ENCODE data around the gene AHSG.

The AHSG gene

DNA sequence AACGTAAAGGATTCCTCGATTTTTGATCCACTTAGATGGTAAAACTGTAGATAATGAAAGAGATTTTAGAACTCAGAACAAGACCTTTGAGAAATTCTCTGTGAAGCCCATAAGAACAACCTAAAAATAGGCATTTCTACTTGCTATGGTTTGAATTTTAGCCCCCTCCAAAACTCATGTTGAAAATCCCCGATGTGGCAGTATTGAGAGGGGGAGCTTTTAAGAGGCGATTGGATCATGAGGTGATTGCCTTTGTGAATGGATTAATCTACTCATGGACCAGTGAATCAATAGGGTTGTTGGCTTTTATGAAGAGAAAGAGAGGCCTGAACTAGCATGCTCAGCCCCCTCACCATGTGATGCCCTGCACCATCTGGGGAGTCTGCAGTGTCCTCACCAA, 20.2 kb upstream of the AHSG start:
- no peak for DNase-seq

DNA sequence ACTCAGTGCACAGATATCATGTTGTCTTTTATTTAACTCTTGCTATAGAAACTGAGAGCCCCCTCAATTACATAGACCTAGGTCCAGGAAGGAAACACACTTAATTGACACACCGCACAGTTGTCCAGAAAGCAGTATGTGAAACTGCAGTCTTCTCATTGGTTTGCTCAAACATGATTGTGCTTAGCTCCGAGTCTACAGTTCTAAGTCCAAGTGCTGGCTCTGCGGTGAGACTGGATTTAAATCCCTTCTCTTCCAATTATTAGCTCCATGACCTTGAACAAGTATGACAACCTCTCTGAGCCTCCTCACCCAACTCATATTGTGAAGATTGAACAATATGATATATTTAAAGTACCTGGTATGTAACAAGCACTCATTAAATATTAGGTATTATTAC, 19.0 kb upstream of the AHSG start:
- no peak for DNase-seq

DNA sequence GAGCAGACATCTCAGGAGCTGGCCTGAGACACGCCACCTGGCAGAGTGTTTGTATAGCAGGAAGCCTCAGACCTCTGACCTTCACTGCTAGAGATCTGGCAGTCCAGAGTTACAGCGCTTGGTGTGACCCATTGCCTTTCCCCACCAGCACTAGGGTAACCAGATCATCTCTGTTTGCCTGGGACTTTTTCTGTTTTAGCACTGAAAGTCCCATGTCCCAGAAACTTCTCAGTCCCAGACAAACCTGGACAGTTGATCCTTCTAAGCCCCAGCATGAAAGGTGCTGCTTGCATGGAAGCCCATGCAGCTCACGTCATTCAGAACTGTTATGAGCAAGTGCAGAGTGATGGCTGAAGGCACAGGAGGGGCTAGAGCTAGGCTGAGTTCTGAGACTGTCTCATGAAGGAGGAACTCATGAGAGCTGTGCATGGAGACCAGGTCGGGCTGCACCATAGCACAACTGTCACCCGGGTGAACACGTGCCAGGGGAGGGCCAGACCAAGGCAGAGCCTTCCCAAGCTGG, 18.2 kb upstream of the AHSG start:
- no peak for DNase-seq

DNA sequence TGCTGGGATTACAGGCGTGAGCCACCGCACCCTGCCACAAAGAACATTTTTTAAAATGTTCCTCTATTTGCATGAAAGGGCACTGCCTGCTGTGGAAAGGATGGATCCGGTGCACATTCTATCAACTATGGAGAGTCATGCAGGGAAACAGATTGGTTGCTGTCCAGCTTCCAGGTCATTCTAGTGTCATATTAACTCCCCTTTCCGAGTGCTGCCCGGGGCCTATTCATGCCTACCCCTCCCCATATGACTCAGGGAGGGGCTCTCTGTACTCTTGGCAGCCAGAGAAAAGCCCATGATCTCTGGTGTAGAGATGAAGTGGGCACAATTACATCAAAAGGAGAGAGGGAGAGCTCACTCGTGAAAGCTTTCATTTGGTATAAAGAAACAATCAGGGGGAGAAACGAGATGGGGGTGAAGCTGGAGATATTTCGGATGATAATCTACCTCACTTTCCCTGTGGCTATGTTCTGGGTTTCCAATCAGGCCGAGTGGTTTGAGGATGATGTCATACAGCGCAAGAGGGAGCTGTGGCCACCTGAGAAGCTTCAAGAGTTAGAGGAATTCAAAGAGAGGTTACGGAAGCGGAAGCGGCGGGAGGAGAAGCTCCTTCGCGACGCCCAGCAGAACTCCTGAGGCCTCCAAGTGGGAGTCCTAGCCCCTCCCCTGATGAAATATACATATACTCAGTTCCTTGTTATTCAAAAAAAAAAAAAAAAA, 16.1 kb upstream of the AHSG start:
- DNase-seq, result no peak

DNA sequence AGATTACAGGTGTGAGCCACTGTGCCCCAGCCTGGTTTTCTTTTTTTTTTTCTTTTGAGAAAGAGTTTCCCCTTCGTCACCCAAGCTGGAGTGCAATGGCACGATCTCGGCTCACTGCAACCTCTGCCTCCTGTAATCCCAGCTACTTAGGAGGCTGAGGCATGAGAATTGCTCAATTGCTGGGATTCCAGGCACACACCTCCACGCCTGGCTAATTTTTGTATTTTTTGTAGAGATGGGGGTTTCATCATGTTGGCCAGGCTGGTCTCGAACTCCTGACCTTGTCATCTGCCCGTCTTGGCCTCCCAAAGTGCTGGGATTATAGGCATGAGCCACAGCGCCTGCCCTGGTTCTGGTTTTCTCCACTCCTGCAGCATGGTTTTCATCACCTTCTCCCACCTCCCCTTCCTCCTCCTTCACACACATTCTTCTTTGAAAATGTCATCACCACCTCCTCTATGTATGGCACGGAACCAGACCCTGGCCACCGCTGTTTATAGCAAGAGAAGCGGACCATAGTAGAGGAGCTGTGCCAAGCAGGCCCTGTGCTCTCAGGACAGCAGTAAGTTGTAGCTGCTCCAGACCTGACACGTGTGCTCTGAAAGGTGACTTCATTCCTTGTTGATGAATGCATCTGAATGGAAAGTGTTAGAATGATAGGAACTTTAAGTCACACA, 14.6 kb upstream of the AHSG start:
- DNase-seq, result no peak

DNA sequence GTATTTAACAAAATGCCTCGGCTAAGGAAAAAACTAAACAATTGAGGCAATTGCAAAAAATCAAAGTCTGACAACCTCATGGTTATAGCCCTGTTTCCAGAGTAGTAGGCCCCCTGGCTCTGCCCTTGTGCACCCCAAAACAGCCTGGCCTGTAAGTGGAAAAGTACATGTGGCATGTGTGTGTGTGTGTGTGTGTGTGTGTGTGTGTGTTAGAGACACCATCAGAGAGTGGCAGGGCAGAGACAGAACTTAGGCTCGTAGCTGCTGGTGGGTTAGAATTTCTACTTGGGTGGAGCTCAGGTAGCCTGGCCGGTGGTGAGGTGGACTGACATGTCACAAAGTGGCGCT, 14.1 kb upstream of the AHSG start:
- no peak for DNase-seq

DNA sequence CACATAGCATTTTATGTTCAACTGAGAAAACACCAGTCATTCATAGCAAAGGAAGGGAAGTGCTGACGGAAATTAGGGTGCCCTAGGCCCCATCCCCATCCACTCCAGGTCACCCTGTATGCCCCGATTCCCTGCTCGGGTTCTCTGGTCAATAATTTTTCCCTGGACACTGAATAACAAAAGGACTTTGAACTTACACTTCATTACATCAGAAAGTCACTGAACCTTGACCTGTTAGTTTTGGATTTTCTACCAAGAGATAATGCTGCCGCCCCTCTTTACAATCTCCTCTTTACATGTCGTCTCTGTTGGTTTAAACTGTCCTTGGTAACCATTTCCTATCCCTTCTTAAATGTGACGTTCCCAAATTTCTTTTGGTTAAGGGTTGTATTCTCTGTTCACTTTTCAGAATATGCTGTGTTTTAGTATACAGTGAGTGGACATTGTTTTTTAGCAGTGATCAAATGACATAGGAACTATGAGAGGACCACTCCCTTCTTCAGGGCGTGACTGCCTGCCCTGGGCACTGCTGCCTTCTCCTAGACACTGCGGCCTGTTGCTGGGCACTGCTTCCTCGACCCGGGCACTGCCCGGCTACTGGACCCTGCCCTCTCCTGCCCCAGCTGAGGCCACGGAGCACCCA, 13.6 kb upstream of the AHSG start:
- DNase-seq, result no peak

DNA sequence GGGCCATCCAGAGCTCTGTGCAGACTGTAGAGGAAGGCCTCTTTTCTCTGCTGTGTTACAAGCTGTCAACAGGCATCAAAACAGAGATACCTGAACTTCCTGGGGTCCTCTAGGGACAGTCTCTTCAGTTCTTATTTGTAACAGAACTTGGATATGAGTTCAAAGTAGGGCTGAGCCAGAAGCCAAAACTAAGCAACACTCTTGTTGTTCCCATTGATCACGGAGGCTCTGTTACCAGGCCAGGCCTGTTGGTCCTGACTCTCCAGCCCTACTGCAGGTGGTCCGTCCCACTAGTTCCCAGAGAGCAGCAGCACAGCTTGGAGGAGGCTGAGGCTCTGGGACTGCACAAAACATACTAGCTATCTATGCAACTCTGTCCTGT, 13.1 kb upstream of the AHSG start:
- DNase-seq, result no peak

DNA sequence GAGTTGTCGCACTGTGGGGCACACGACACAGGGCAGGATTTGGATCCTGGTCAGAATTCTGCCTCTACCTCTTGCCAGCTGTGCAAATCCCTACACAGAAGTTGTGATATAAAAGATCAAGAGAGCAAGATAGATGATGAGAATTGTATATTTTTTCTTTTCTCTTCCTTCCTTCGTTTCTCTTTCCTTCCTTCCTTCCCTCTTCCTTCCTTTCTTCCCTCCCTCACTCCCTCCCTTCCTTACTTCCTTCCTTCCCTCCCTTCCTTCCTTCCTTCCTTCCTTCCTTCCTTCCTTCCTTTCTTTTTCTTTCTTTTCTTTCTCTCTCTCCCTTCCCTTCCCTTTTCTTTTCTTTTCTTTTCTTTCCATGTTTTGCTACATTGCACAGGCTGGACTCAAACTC, 12.0 kb upstream of the AHSG start:
- no peak for DNase-seq

DNA sequence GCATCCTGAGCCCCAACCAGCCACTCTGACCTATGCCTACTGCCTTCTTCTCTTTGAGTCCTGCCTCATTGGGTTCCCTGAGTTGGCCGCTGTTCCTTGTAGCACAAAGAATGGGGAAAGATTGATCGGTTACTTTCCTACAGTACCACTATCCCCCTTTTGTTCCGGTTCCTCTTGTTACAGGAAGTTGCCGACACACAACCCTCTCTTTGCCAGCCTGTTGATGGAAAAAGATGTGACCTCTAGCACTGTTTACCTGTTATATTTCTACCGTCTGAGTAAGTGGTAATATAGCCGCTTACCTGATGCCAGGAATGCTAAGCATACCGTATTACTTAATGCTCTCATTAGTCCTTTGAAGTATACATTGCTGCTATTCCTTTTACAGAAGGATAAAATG, 9.7 kb upstream of the AHSG start:
- DNase-seq, result no peak

DNA sequence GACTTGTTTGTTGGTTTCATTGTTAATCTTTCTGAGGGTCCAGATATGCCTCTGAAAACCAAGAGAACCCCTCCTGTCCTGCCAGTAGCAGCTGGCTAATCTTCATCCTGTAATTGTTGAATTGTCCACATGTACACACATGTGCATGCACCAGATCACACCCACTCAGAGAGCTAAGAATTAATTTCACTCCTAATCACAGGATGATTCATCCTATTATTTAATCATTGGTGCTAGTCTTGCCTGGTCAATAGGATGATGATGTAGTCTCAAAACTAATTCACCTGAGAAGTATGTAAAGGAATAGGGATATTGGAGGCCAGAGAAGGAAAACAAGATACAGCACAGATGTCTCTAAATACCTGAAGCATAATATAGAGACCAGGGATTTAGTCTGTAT, 7.8 kb upstream of the AHSG start:
- DNase-seq, result no peak

DNA sequence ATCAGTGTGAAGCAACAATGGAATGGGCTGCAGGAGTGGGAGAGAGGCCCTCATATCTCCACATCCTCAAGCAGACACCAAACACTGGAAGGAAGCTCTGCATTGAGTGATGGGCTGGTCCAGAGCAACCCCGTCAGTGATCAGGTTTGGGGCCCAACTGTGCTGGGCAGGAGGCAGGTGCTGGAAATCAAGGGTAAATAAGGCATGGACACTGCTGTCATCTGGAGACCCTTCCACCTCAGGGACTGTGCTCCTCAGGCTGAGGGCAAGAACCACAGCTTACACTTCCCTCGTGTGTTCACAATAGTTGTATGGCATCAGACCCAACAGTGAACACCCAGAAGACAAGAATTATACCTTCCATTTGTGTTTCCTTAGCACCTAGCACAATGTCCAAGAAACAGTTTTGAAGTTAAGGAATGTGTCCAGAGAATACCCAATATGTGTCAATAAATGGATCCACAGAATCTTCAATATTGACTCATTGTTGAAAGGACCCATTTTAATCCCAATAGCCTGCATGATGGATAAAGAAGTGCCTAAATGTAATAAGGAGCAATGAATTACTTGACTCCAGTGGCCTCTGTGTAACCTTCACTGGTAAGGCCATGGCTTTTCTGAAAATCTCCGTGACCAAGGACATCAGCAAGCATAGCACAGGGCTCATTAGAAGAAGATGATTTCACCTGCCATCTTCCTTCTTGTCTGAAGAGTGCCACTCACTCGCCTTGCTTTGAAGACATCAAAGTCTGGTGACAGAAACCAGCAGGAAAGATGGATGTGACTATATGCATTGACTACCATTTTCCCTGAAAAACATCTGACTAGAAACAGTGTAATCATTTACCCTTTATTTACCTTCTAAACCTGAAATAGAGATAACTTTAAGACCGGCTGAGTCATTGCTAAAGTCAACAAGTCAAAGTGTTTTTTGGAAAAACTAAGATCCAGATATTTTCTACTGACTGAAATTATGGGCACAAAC, 7.0 kb upstream of the AHSG start:
- no peak for DNase-seq

DNA sequence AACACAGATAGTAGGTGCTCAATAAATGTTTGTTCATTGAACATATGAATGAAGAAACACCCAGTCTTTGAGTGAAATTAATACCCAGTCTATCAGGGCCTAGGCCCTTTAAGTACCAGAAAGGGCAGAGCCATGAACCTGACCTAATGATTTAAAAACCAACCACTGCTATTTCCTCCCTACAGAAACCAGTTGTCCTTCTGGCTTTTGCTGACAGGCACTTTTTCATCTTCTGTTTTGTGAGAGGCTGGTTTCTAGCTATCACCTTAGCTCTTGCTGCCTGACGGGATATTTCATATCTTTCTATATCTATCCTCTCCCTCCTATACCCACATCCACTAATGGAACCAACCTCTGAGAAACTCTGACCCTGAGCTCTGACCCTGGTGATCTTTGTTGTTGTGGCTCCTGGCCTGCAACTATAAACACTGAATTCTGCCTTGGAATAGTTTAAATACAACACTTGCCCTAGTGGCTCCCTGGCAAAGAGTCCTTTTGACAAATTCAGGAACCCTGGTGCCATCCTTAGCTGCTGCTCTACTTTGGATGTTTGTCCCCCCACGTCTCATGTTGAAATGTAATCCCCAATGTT, 4.1 kb upstream of the AHSG start:
- DNase-seq, result no peak

DNA sequence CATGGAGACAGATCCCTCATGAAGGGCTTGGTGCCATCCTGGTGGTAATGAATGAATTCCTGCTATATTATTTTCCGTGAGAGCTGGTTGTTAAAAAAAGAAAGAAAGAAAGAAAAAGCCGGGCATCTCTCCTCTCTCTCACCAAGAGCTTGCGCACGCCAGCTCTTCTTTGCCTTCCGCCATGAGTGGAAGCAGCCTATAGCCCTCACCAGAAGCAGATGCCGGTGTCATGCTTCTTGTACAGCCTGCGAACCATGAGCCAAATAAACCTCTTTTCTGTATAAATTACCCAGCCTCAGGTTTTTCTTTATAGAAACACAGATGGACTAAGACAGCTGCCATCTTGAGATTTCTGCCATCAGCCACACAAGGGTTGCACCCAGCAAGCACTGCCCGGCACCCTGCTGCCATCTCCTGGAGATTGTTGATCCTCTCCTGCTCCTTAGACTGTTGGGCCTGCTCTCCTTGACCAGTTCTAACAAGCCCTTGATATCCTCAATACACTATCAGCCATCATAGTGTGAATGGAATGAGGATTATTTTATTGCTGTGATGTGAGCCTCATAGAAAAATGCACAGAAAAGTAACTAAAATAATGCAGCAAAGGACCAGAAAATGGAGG, 3.5 kb upstream of the AHSG start:
- no peak for DNase-seq

DNA sequence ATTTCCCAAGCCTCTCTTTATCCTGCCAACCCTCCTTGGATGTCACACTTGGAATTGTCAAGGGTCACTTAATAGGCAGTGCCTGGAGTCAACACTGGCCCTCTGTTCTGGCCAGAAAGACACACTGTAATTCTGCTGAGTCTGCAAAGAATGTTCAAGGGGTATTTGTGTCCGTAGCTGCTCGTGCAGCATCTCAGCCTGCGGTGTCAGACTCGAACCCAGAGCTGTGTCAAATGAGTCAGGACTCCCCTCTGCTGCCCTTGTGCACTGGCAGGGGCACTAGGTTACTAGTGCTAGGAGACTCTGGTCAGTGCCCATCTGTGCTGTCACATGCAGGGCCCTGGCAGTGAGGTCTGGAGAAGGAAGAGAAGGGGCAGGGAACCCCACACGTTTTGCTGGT, 795 bp upstream of the AHSG start:
- DNase-seq, result no peak

DNA sequence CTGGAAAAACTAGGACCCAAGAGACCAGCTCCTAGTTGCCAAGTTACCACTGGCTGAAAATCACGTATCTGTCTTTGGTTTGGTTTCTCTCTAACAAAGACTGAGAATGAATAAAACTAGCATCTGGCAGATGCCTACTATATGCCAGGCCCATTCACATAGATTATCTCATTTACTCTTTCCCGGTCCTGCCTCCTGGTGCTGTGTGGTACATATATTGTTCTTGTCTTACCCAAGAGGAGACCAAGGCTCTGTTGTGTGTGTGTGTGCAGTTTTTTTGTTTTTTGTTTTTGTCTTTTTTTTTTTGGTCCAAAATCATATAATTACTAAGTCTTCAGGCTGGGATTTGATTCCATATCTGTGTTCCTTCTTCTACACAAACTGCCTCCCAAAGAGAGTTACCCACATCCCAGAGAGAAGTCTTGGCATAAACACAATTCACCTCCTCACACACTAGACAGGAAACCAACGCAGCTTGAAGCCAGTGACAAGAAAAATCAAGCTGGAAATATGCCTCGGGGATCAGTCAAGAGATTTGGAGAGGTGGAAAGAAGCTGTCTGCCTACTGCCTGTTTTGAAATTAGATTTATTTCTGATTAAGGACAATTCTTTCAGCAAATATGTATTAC, 891 bp downstream of the AHSG start:
- no peak for DNase-seq

DNA sequence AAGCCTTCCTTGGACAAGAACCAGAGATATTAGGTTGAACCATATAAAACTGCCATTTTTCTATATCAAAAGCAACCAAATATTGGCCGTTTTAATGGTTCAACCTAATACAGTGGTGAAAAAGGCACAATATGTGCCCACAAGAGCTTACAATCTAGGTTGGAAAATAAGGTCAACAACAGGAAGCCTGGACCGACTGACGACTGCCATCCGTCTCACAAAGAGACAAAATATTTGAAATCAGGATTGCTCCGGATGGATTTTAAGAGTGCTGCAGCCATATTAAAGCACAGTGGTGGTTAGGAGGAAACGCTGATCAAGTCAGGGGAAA, 1.4 kb downstream of the AHSG start:
- DNase-seq, result no peak

DNA sequence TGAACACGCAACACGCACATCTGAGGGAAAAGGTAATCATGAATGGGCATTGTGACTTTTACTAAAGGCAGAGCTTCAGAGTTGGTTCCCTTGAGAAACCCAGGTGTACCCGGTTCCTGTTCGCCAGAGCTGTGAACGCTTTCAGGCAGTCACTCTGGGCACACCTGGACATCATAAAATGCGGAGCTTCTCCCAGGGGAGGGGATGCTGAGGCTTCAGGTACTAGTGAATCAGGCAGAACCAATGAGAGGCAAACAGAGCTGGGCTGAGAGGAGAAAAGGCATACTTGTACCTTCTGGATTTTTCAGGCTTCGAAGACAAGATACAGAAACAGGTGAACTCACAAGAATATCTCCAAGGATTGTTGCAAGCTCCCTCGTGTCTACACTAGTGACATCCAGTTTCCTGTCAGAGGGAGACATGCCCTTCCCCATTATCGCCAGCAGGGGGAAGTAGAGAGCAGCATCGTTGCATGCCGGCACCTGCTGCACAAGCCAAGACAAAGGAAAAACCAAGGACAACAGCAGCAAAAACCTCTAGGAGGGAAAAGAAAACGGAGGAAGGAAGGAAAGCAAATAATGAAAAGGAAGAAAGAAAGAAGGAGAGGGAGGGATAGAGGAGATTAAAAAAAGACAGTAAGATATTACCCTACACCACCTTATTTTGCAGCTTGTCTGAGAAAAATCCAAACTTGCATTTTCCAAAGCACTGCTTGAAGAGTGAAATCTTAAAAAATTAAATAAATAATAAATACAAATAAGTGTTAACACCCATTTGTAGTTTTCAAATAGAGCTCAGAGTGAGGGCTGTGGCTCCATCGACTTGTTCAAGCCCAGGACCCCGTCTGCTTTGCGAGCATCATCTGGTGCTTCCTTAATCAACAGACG, 2.0 kb downstream of the AHSG start:
- peak in 55 of 56 donors; percentile 0 to 87 (median 50) for DNase-seq

DNA sequence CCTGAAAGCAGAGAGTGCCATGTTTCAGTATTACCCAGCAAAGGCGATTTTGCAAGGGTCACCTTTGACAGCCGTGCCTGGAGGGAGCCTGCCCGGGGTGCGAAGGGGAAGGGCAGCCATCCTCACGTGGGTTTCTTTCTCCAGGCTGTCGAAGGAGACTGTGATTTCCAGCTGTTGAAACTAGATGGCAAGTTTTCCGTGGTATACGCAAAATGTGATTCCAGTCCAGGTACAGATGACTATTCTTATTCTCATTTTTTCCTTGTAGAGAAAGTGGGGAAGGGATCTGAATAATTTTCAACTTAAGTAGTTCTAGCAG, 3.4 kb downstream of the AHSG start:
- DNase-seq, result no peak
